ENCODE results near the gene ZSCAN21. TPM values are rescaled to one million over a fixed set of nuclear protein-coding genes. Genes with fewer than 3 reads are reported as not detected.

The ZSCAN21 gene
- total RNA-seq (2013; cell fraction: nucleolus; rRNA removed) = 9.1 and 10.3 TPM in 2 replicates
- 5.8 and 5.9 TPM in 2 replicates for total RNA-seq (2014; rRNA removed)
- 7.3 and 7.8 TPM in 2 replicates for total RNA-seq (2014; rRNA removed; fragmentation: Illumina TruSeq; extraction: Trizol)
- total RNA-seq (2021) = 5.8 and 8.0 TPM in 2 replicates
- polyA plus RNA-seq (2011; ENCODE audit: low read depth) = 4.2 TPM
- polyA plus RNA-seq (2011; rRNA removed) = 8.7 and 9.4 TPM in 2 replicates
- polyA plus RNA-seq (2011; cell fraction: cytosol; rRNA removed) = 7.3 and 7.6 TPM in 2 replicates
- polyA plus RNA-seq (2011; cell fraction: nucleus; rRNA removed) = 5.1 and 6.7 TPM in 2 replicates
- polyA plus RNA-seq (2012) = 5.9 and 6.9 TPM in 2 replicates
- polyA plus RNA-seq (2014; fragmentation: Illumina TruSeq; extraction: Trizol) = 6.7 and 6.9 TPM in 2 replicates
- 1 to 10 TPM; 1.9 to 3.1 TPM for polyA plus RNA-seq (2014; fragmentation: Nextera tagmentation; extraction: Ambion mirVana)
- polyA plus RNA-seq (2014; rRNA removed) = 5.2 and 5.8 TPM in 2 replicates
- polyA plus RNA-seq (2016; fragmentation: Nextera tagmentation; extraction: Ambion mirVana) = 1 to 10 TPM; 7.4 to 9.6 TPM
- polyA minus RNA-seq (2011; rRNA and poly(A)+ RNA removed) = 7.4 and 8.7 TPM in 2 replicates
- 2.7 and 2.9 TPM in 2 replicates for polyA minus RNA-seq (2011; cell fraction: cytosol; rRNA and poly(A)+ RNA removed)
- 1.6 and 4.1 TPM in 2 replicates for polyA minus RNA-seq (2011; cell fraction: nucleus; rRNA and poly(A)+ RNA removed)
- Bru-seq, nascent RNA = percentile 64 among the genes with signal in this experiment
- percentile 59 among the genes with signal in this experiment for BruChase-seq, experiment 1, labeled RNA remaining after a 6-hour chase
- BruChase-seq, experiment 2, labeled RNA remaining after a 2-hour chase = percentile 67 among the genes with signal in this experiment
- long read RNA-seq, experiment 1, transcript ZSCAN21-201 (4 exons, 2,005 nt) = major isoform, 5 of 10 reads
- long read RNA-seq, experiment 1, partial matches to known transcripts = 0 of 10 reads
- long read RNA-seq, experiment 1, other reads (novel, unspliced or antisense) = 5 of 10 reads
- long read RNA-seq, experiment 2, transcript ZSCAN21-201 (4 exons, 2,005 nt) = major isoform, 19 of 52 reads
- long read RNA-seq, experiment 2, partial matches to known transcripts = 3 of 52 reads
- long read RNA-seq, experiment 2, other reads (novel, unspliced or antisense) = 27 of 52 reads

GRCh38 chr7:100049441-100050291, at the start of gene ZSCAN21:
Gene ZSCAN21, plus strand, starts transcription at chr7:100049774. Its CDS starts 7,233 bp downstream, at chr7:100057007.
- H3K9ac ChIP-seq (ENCODE audit: control insufficient read depth, insufficient read depth, low read length) = peak within 1 kb of the TSS; percentile 87
- H3K27ac ChIP-seq (ENCODE audit: control insufficient read depth, insufficient read depth) = peak within 1 kb of the TSS; percentile 82
- BruUV-seq (replicated peaks) = TSS peak; percentile 87
- peak; percentile 25 for DNase-seq (ENCODE audit: low read depth, low spot score)
- intact Hi-C loops (cut with micrococcal nuclease; ENCODE audit: unreplicated experiment) = loop anchor here (2.0 to 5.0 kb wide), 2 partner anchors 53 to 132 kb away; partner anchors contain the start of gene TRIM4
- peaks cover 3% of the 10 kb centered on the region; the same call in 1 of the 2 replicates for H3K79me2 ChIP-seq (ENCODE audit: control insufficient read depth, insufficient read depth, low read length)
- under 1% methylated on average over 47 of the region's 47 CpGs for WGBS (ENCODE audit: insufficient coverage, insufficient replicate concordance, low lambda C conversion rate, missing lambda C conversion rate)
- FAIRE-seq = peak; percentile 89
- H3K27me3 ChIP-seq (replicated peaks in 1 of 2; ENCODE audit: control insufficient read depth in 2 of 2, insufficient read depth in 2 of 2, low read length in 1 of 2) = no peaks in the 10 kb centered on the region
- peak; percentile 95 for ATAC-seq
- CTCF ChIA-PET = interaction anchor here (0.6 to 1.8 kb wide), 15 partner anchors 9 to 444 kb away, joined by 3 to 8 read pairs (median 4); partner anchors contain the start of genes COPS6, TRIM4 and ZKSCAN1
- peaks cover 7% of the 10 kb centered on the region for H3K4me1 ChIP-seq (ENCODE audit: control insufficient read depth, insufficient read depth, low read length)
- RAD21 ChIA-PET (ENCODE audit: unreplicated experiment) = interaction anchor here (0.6 to 1.9 kb wide), 5 partner anchors 10 to 448 kb away, joined by 3 to 10 read pairs (median 3); no protein-coding TSS in a partner anchor
- H3K4me2 ChIP-seq (ENCODE audit: control insufficient read depth, insufficient read depth) = peak within 1 kb of the TSS; percentile 93
- no peaks in the 10 kb centered on the region for H3K9me3 ChIP-seq (replicated peaks; ENCODE audit: control insufficient read depth, insufficient read depth, low read length)
- SMC1A ChIA-PET (ENCODE audit: uncharacterized antibody, unreplicated experiment) = interaction anchor here (0.6 to 2.9 kb wide), 7 partner anchors 9 to 142 kb away, joined by 3 to 6 read pairs (median 3); no protein-coding TSS in a partner anchor
- peak within 1 kb of the TSS; percentile 99 for H2AFZ ChIP-seq (ENCODE audit: control insufficient read depth, low read depth, low read length)
- H3K36me3 ChIP-seq (ENCODE audit: control insufficient read depth in 2 of 2, insufficient read depth in 2 of 2, low read length in 1 of 2) = no peaks in the 10 kb centered on the region
- in situ Hi-C loops (cut with MboI) = no loop called here
- peak within 1 kb of the TSS; percentile 83 for H3K4me3 ChIP-seq
- H4K20me1 ChIP-seq (ENCODE audit: control insufficient read depth, insufficient read depth) = no peaks in the 10 kb centered on the region
- POLR2A ChIA-PET = interaction anchor here (0.5 to 1.2 kb wide), 6 partner anchors 10 to 104 kb away, joined by 3 to 8 read pairs (median 4); partner anchors contain the start of gene LAMTOR4
- TF ChIP-seq PML (IDR thresholded peaks at IDR 0.05; ENCODE audit: low read length) = peak; percentile 91
- TF ChIP-seq CTCF (IDR thresholded peaks at IDR 0.05 in 2 of 3, conservative IDR thresholded peaks at IDR 0.05 in 1 of 3; ENCODE audit: control insufficient read depth in 2 of 3, extremely low read depth in 1 of 3, insufficient read depth in 1 of 3, low read depth in 3 of 3, low read length in 3 of 3) = peak in 2 of 3 experiments; percentile 15; a peak in 2 of 6 replicates
- TF ChIP-seq TCF12 (IDR thresholded peaks at IDR 0.05; ENCODE audit: low read depth, low read length) = peak; percentile 42; the same call in 1 of the 2 replicates
- TF ChIP-seq SKIL (IDR thresholded peaks at IDR 0.05; ENCODE audit: low read depth, poor library complexity, severe bottlenecking) = no peak
- peak; percentile 74 for TF ChIP-seq IKZF1 (conservative IDR thresholded peaks at IDR 0.05)
- peak; percentile 55 for TF ChIP-seq RELA (IDR thresholded peaks at IDR 0.05; ENCODE audit: borderline replicate concordance, partially characterized antibody)
- TF ChIP-seq NFYA (IDR thresholded peaks at IDR 0.05; ENCODE audit: borderline replicate concordance, low read depth, low read length) = no peak
- TF ChIP-seq NFIC (IDR thresholded peaks at IDR 0.05; ENCODE audit: low read depth, low read length) = no peak
- peak; percentile 71 for TF ChIP-seq ATF7 (IDR thresholded peaks at IDR 0.05; ENCODE audit: low read depth)
- TF ChIP-seq MAX (IDR thresholded peaks at IDR 0.05; ENCODE audit: low read depth, low read length) = no peak
- TF ChIP-seq CREM (IDR thresholded peaks at IDR 0.05; ENCODE audit: low read depth) = peak; percentile 97
- peak; percentile 70; the same call in 1 of the 2 replicates for TF ChIP-seq RB1 (IDR thresholded peaks at IDR 0.05; ENCODE audit: borderline replicate concordance)

Measured in GM12878 (cell line).